PC-3 (cell line): ENCODE measurements around the gene PAX1. TPM values are rescaled to one million over a fixed set of nuclear protein-coding genes. Genes with fewer than 3 reads are reported as not detected.
A peak's percentile ranks its signal among the peaks of the same experiment; 100 is the strongest.

ENCODE experiments used
- ATAC-seq: fragments of 200-7000 bp; cut with Tn5 transposase; 2 replicates; pipeline ENCODE4 v1.9.1; 2020; ENCODE audit warnings: mild to moderate bottlenecking, moderate library complexity
- BruUV-seq: library from RNA; stranded (reverse); fragments of 400-500 nt; replicated peaks from 2 replicates; lab custom pipeline; 2021; lab: Mats Ljungman, UMichigan
- CTCF ChIA-PET: fragments of 300-600 bp; sonication (Branson Sonifier 250); formaldehyde crosslinking; loops from one replicate; lab custom pipeline; 2022; ENCODE audit warnings: antibody characterized with exemption; lab: Charles Lee
- POLR2A ChIA-PET: fragments of 300-600 bp; sonication (Branson Sonifier 250); formaldehyde crosslinking; loops from one replicate; lab custom pipeline; 2022; ENCODE audit warnings: antibody characterized with exemption; ENCODE audit not compliant: unreplicated experiment; lab: Charles Lee
- DNase-seq: peaks from one replicate; pipeline ENCODE4 v3.0.0-alpha.2; 2015
- H2AFZ ChIP-seq: fragments of 300-600 bp; sonication (generic); 2 replicates; pipeline ENCODE4 v1.6.0; 2016; ENCODE audit warnings: antibody characterized with exemption, low read length
- H3F3A ChIP-seq: fragments of 300-600 bp; sonication (generic); one replicate; pipeline ENCODE4 v1.6.0; 2017; ENCODE audit warnings: antibody characterized with exemption, low read length, control low read depth, mild to moderate bottlenecking; ENCODE audit not compliant: unreplicated experiment
- H3K27ac ChIP-seq: fragments of 300-600 bp; sonication (generic); 2 replicates; pipeline ENCODE4 v1.5.1; 2016; ENCODE audit warnings: mild to moderate bottlenecking, low read length
- H3K27me3 ChIP-seq: fragments of 300-600 bp; sonication (generic); 2 replicates; pipeline ENCODE4 v1.6.1; 2016; ENCODE audit warnings: low read length, mixed read lengths
- H3K36me3 ChIP-seq: fragments of 300-600 bp; sonication (generic); 2 replicates; pipeline ENCODE4 v1.6.1; 2016; ENCODE audit warnings: low read depth, mixed run types, low read length, mixed read lengths
- H3K4me1 ChIP-seq: fragments of 300-600 bp; sonication (generic); 2 replicates; pipeline ENCODE4 v1.5.1; 2016; ENCODE audit warnings: low read length; ENCODE audit not compliant: insufficient read depth
- H3K4me2 ChIP-seq: fragments of 300-600 bp; sonication (generic); 2 replicates; pipeline ENCODE4 v1.6.0; 2016; ENCODE audit warnings: low read length
- H3K4me3 ChIP-seq: fragments of 300-600 bp; sonication (generic); 2 replicates; pipeline ENCODE4 v1.5.1; 2016; ENCODE audit warnings: mild to moderate bottlenecking, low read length, mixed read lengths
- H3K79me2 ChIP-seq: fragments of 300-600 bp; sonication (generic); 2 replicates; pipeline ENCODE4 v1.6.1; 2017; ENCODE audit warnings: low read length, mixed read lengths
- H3K9ac ChIP-seq: fragments of 300-600 bp; sonication (generic); 2 replicates; pipeline ENCODE4 v1.6.0; 2016; ENCODE audit warnings: mild to moderate bottlenecking, low read length
- H3K9me2 ChIP-seq: fragments of 300-600 bp; sonication (generic); replicated peaks from 2 replicates; pipeline ENCODE4 v1.6.1; 2016; ENCODE audit warnings: mixed run types, low read length, mixed read lengths
- H3K9me3 ChIP-seq: fragments of 300-600 bp; sonication (generic); 2 replicates; pipeline ENCODE4 v1.6.1; 2016; ENCODE audit warnings: low read length, mixed read lengths
- H4K20me1 ChIP-seq: fragments of 300-600 bp; sonication (generic); 2 replicates; pipeline ENCODE4 v1.6.1; 2016; ENCODE audit warnings: low read length, mixed read lengths
- EZH2 ChIP-seq: fragments of 300-600 bp; sonication (generic); IDR thresholded peaks from one replicate; pipeline ENCODE4 v1.6.1; 2017; ENCODE audit warnings: antibody characterized with exemption, mild to moderate bottlenecking, low read length; ENCODE audit not compliant: unreplicated experiment
- EZH2phosphoT487 ChIP-seq: fragments of 300-600 bp; sonication (generic); IDR thresholded peaks from 2 replicates; pipeline ENCODE4 v1.6.1; 2018; ENCODE audit warnings: mild to moderate bottlenecking, antibody characterized with exemption, low read length, borderline replicate concordance
- intact Hi-C: fragments of 100-400 bp; cut with micrococcal nuclease; formaldehyde crosslinking; loops from 2 replicates; pipeline ENCODE4 v1.9.0; 2023
- total RNA-seq: library from RNA; depleted of rRNA; stranded (reverse); fragments of >200 nt; gene quantifications from 2 replicates; pipeline ENCODE4 v1.2.3, GENCODE V29; 2014
- TF ChIP-seq, protein P1 (sequence below): fragments of 300-600 bp; sonication (generic); conservative IDR thresholded peaks from 2 replicates; pipeline ENCODE4 v1.5.1; 2017; ENCODE audit warnings: antibody characterized with exemption, low read depth, mild to moderate bottlenecking, low read length

Gene PAX1
- total RNA-seq, 1 experiment from 2014 or later = not detected

DNA sequence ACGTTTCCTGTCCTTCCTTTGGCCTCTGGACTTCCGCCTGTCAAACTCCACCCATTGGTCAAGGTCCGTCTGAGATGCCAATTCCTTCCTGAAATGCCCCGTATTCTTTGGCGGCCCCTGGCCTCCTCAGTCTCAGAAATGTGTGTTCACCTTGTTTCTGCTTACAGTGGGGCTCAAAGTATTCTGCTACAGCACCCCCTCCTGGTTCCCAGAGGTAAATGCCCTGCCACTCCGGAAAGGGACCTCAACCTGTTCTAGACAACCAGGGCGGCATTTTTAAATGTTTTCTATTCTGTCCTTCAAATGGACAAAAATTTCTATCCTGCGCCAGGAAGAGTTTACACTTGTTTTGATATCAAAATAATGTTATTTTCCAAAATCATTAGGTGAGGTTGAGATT, 12.1 kb upstream of the PAX1 start:
- Histone ChIP-seq H3F3A (no peaks in the 10 kb centered on the region), H3K4me2 (no peak overlapping the region), H3K36me3 (no peaks in the 10 kb centered on the region), H2AFZ (no peak overlapping the region), H3K9me2 (no peaks in the 10 kb centered on the region), H3K79me2 (no peaks in the 10 kb centered on the region), H3K27ac (no peak overlapping the region), H4K20me1 (no peaks in the 10 kb centered on the region), H3K27me3 (peaks cover 52% of the 10 kb centered on the region), H3K4me3 (no peak overlapping the region), H3K9ac (no peak overlapping the region), H3K9me3 (no peaks in the 10 kb centered on the region), H3K4me1 (no peaks in the 10 kb centered on the region)
- POLR2A ChIA-PET = no interaction called here
- DNase-seq (no peak), ATAC-seq (no peak)
- TF ChIP-seq, protein P1, sequence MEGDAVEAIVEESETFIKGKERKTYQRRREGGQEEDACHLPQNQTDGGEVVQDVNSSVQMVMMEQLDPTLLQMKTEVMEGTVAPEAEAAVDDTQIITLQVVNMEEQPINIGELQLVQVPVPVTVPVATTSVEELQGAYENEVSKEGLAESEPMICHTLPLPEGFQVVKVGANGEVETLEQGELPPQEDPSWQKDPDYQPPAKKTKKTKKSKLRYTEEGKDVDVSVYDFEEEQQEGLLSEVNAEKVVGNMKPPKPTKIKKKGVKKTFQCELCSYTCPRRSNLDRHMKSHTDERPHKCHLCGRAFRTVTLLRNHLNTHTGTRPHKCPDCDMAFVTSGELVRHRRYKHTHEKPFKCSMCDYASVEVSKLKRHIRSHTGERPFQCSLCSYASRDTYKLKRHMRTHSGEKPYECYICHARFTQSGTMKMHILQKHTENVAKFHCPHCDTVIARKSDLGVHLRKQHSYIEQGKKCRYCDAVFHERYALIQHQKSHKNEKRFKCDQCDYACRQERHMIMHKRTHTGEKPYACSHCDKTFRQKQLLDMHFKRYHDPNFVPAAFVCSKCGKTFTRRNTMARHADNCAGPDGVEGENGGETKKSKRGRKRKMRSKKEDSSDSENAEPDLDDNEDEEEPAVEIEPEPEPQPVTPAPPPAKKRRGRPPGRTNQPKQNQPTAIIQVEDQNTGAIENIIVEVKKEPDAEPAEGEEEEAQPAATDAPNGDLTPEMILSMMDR = peak; percentile 50
- no peak for TF ChIP-seq EZH2phosphoT487
- intact Hi-C loops = no loop called here
- CTCF ChIA-PET = no interaction called here
- no TSS peak for BruUV-seq

DNA sequence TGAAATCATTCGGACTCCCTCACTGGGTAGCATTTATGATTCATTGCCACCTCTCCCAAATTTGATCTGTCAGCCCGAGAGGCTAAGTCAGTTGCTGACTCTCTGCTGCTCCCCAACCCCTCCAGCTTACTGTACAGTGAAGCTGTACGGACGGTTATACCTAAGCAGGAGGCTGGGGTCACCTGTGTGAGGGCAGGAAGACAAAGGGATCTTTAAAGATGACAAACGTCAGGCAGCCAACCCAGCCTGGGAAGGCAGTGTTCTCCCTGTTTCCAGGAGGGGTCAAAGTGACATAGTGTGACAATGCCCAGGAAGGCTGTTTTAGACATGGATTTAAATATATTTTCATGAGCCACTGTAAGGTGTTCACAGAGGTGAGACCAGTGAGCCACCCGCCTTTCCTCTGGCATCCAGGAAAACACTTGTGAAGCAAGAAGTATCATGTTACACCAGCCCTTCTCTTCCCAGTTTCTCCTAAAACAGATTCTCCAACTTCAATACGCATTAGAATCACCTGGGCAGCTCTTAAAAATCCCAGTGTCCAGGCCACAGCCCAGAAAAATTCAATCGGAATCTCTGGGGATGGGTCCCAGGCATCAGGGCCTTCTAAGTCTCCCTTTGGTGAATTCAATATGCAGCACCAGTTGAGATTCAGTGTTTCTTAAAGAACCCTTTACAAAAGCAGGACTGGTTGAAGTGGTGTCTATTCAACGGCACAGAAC, 6.8 kb upstream of the PAX1 start:
- no peak for ATAC-seq
- Histone ChIP-seq H3K9ac (no peak overlapping the region), H3K79me2 (no peaks in the 10 kb centered on the region), H3K4me3 (no peak overlapping the region), H3F3A (no peaks in the 10 kb centered on the region), H3K4me1 (no peaks in the 10 kb centered on the region), H3K9me2 (no peaks in the 10 kb centered on the region), H3K4me2 (no peak overlapping the region), H4K20me1 (no peaks in the 10 kb centered on the region), H3K27ac (no peak overlapping the region), H3K27me3 (peaks cover 68% of the 10 kb centered on the region), H3K36me3 (no peaks in the 10 kb centered on the region), H2AFZ (no peak overlapping the region), H3K9me3 (0 out of 2 replicates have a peak, but pooled peaks cover 3% of the 10 kb centered on the region)
- intact Hi-C loops = no loop called here
- TF ChIP-seq EZH2 (no peak), EZH2phosphoT487 (no peak)
- TF ChIP-seq, protein P1 = no peak
- CTCF ChIA-PET = no interaction called here
- BruUV-seq = no TSS peak
- DNase-seq = no peak
- POLR2A ChIA-PET = no interaction called here

DNA sequence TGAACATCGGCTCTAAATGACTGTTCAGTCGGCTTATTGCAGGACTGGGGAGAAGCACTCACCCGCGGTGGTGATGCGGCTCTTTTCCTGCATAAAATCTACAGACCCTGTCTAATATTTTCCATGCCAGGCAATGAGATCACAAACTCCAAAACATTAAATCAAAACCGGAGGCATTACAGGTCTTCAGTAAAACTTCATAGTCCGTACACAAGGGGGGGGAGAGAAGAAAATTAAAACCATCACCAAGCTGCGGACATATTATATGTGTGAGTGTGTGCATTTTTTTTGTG, 6.3 kb upstream of the PAX1 start:
- no peak for TF ChIP-seq EZH2phosphoT487
- TF ChIP-seq EZH2 = no peak
- TF ChIP-seq, protein P1 = no peak
- CTCF ChIA-PET = no interaction called here
- Histone ChIP-seq H3K9me3 (0 out of 2 replicates have a peak, but pooled peaks cover 3% of the 10 kb centered on the region), H3K27ac (no peak overlapping the region), H4K20me1 (no peaks in the 10 kb centered on the region), H3K4me1 (no peaks in the 10 kb centered on the region), H3K9ac (no peak overlapping the region), H3K4me2 (no peak overlapping the region), H3K4me3 (no peak overlapping the region), H2AFZ (no peak overlapping the region), H3K79me2 (no peaks in the 10 kb centered on the region), H3F3A (no peaks in the 10 kb centered on the region), H3K27me3 (peaks cover 69% of the 10 kb centered on the region), H3K36me3 (no peaks in the 10 kb centered on the region), H3K9me2 (no peaks in the 10 kb centered on the region)
- DNase-seq (no peak), ATAC-seq (no peak)
- no TSS peak for BruUV-seq
- POLR2A ChIA-PET = no interaction called here
- intact Hi-C loops = no loop called here
